Activated CD8-positive, alpha-beta memory T cell treated with anti-CD3 and anti-CD28 coated beads, Interleukin-2, amount 50 U/mL, for 48 hours (primary cell): ENCODE measurements around the gene TDRD10.

ENCODE experiments used
- DNase-seq: peaks from one replicate; pipeline ENCODE4 v3.0.0-alpha.2; 2020

The TDRD10 gene

GRCh38 chr1:154557248-154557938 is 55.4 kb downstream of the TDRD10 start:
- DNase-seq = peak; percentile 53

GRCh38 chr1:154557939-154558719 is 56.1 kb downstream of the TDRD10 start, which contains the start of gene UBE2Q1:
Gene UBE2Q1 (minus strand): TSS chr1:154558662. CDS start chr1:154558553, 109 bp downstream.
- peak; percentile 69 for DNase-seq

- DNase-seq = peak; percentile 98
Observed at GRCh38 chr1:154558720-154559465, 56.9 kb downstream of the TDRD10 start.

GRCh38 chr1:154559466-154560044 is 57.5 kb downstream of the TDRD10 start:
- peak; percentile 85 for DNase-seq

DNA sequence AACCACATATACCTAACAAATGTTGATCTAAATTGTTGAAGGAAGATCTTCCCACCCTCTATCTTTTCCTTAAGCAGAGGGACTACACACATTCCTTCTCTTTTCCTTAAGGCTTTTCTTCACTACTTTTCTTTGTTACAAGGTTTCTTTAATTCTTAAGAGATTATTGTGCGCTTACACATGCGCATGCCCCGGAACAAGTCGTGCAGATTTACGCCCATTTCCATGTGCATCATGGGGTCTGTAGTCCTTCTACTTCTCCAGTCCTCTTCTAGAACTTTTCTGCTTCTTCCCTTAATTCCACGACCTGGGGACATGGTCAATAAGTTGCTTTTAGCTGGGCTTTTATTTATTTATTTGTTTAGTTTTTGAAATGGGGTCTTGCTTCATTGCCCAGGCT is 63.9 kb downstream of the TDRD10 start:
- DNase-seq = no peak

DNA sequence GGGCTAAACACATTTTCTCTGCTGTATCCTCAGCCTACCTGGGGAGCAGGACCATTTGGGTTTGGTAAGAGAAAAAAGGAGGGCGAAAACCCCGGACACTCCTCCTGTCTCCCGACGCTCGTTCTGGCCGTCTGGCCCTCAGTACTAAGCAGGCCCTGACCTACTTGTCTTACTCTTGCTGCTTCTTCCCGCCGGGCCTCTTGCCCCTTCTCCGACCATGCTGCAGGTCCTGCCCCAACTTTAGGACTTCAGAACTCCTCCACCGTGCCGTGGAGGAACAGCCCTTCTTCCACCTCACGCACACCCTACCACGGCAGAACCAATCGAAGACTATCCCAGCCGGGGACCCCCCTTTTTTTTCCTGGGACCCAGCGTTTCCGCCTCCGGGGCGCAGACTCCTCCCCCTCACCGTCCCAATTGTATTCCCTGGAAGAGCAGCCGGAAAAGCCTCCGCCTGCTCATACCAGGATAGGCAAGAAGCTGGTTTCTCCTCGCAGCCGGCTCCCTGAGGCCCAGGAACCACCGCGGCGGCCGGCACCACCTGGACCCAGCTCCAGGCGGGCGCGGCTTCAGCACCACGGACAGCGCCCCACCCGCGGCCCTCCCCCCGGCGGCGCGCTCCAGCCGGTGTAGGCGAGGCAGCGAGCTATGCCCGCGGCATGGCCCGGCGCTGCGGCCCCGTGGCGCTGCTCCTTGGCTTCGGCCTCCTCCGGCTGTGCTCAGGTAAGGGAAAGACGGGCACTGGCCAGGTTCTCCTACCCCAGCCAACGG is 65.6 kb downstream of the TDRD10 start, which contains the start of gene CHRNB2:
TSS of gene CHRNB2 (plus strand) at position 393 of the 771 bp plus-strand sequence. CDS start at position 660, 267 bp downstream.
- DNase-seq = peak; percentile 92

- DNase-seq = no peak
Observed at GRCh38 chr1:154568157-154568815, 66.3 kb downstream of the TDRD10 start.

DNA sequence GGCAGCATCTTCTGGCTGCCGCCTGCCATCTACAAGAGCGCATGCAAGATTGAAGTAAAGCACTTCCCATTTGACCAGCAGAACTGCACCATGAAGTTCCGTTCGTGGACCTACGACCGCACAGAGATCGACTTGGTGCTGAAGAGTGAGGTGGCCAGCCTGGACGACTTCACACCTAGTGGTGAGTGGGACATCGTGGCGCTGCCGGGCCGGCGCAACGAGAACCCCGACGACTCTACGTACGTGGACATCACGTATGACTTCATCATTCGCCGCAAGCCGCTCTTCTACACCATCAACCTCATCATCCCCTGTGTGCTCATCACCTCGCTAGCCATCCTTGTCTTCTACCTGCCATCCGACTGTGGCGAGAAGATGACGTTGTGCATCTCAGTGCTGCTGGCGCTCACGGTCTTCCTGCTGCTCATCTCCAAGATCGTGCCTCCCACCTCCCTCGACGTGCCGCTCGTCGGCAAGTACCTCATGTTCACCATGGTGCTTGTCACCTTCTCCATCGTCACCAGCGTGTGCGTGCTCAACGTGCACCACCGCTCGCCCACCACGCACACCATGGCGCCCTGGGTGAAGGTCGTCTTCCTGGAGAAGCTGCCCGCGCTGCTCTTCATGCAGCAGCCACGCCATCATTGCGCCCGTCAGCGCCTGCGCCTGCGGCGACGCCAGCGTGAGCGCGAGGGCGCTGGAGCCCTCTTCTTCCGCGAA is 69.4 kb downstream of the TDRD10 start:
- no peak for DNase-seq

DNA sequence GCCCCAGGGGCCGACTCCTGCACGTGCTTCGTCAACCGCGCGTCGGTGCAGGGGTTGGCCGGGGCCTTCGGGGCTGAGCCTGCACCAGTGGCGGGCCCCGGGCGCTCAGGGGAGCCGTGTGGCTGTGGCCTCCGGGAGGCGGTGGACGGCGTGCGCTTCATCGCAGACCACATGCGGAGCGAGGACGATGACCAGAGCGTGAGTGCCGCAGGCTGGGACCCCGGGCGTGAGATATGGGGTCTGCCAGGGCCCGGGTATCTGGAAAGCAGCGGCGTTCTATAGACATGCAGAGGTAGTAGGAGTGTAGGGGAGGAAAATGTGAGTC is 69.9 kb downstream of the TDRD10 start:
- no peak for DNase-seq

DNA sequence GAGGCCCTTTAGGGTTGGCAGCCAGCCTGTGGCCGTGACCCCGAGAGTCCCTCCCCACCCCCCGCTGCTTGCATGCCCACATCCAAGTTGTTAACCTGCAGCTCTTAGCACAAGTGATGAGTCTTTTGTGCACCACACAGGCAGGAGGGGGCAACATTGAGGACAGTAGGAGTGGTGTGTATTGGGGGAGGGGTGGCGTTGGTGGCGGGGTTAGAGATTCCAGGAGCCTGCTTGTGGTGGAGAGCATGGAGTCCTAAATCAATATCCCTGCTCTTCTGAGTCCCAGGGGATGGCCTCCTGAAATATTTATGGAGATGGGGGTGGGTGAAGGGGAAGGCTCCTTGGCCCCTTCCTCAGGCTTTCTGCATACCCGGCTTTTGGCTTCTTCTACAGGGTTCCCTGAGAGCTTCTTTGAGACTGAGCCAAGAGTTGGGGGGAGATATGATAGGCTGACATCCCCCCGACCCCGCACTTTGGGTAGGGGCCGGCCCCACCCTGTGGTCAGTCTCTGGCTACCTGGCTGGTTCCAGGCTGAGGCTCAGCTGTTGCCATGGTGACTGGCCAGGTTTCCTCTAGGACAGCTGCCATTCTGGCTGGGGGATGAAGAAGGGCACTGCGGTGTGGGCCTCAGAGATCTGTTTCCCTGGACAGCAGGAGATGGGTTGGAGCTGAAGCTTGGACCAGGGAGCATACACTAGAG is 70.6 kb downstream of the TDRD10 start:
- no peak for DNase-seq

DNA sequence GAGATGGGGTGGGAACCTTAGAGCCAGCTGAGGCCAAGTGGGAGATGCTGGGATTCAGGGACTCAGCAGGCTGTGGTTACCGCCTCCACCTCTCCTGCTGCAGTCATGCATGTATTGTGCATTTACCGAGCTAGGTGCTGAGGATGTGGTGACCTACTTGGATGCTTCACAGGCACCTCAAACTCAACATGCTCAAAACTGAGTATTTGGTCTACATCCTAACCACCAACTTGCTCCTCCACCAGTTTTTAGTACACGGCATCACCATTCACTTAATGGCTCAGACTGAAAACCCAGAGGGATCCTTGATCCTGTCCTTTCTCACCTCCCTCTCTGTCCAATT is 71.1 kb downstream of the TDRD10 start:
- DNase-seq = no peak

GRCh38 chr1:154574716-154575115 is 72.7 kb downstream of the TDRD10 start:
- DNase-seq = no peak

GRCh38 chr1:154575147-154575927 is 73.3 kb downstream of the TDRD10 start:
- DNase-seq = no peak

GRCh38 chr1:154575951-154576566 is 74.0 kb downstream of the TDRD10 start:
- DNase-seq = no peak

DNA sequence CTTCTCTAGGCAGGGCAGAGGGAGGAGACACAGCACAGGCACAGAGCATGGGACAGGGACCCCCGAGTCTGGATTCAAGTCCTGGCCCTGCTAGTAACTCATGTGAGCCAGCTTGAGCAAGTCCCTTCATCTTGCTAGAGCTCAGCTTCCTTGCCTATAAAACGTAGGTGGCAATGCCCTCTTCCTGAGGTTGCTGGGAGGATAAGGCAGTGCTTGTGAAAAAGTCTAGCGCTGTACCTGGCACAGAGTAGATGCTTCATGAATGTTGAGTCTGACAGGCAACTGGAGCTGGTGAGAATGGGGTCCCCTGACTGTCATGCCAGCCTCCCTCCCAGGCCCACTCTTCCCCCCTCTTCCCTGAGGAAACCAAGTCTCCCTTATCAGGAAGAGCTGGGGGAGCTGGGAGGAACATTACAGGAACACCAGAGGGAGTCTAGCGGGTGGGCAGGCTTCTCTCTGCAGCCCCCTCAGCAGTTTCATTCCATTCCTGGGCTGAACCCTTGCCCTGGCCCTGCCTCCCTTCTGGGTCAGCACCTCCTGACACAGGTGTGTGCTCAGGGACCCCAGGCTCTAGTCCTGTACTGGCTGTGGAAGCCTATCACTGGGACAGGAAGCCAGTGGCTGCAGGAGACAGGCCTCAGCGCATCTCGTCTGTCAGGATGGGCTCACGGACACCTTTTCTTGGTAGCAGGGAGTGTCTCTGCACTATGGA is 75.5 kb downstream of the TDRD10 start:
- no peak for DNase-seq

- DNase-seq = no peak
Observed at GRCh38 chr1:154578058-154578418, 76.0 kb downstream of the TDRD10 start.

DNA sequence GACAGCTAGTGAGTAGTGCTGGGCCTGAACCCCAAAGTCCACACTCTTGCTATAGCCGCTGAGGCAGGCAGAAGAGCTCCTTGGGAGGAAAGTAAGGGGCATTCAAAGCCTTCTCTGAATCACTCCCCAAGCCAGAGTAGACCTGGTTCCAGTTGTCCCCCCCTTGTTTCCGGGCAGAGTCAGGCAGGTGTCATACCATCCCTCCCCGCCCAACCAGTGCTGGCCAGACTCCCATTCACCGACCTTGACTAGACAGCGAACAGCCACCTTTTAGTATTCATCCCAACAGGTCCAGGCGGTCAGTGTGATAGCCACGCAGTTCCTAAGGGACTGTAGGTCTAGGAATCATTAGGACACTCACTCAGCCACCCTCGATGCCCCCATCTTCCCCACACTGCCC is 77.4 kb downstream of the TDRD10 start:
- no peak for DNase-seq

DNA sequence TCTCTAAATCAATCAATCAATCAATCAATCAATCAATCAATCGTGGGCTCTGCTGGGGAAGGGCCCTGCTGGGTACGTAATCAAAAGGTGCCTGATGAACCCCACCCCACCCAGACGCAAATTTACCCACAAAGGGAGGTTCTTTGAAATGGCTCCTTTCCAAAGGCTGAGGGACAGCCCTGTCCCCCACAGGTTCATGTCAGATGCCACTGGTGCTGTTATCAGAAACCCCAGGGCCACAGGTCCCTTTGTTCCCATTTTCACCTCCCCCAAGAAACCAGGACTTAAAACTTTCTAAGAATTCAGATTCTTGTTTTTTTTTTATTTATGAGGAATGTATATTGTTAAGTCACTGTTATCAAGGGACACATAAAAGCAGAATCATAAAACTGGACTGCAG is 79.7 kb downstream of the TDRD10 start:
- no peak for DNase-seq

DNA sequence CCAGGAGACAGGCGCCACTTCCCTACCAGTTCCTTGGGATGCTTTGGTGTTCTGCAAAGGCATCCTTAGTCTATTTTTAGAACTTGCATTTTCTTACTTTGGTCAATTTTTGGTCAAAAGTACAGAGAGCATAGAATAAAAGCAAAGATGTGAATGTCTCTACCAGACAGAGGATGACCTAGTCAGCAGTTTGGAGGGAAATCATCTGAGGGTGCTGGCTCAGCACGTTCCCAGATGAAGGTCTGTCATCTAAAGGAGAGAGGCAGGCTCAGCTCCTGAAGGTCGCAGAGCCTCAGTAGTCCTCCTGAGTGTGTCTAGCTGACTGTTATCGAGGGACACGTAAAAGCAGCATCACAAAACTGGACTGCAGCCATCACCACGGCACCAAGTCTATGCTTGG is 80.9 kb downstream of the TDRD10 start:
- no peak for DNase-seq
